Activated T-cell treated with anti-CD3 and anti-CD28 coated beads, Interleukin-2, amount 50 U/mL, for 72 hours (primary cell): ENCODE data around the gene MYO16. TPM values are rescaled to one million over a fixed set of nuclear protein-coding genes. Genes with fewer than 3 reads are reported as not detected.

Source experiments
- ATAC-seq, 2 donors: fragments of 150-1000 bp; cut with Tn5 transposase; replicated peaks in 1 of 2; 2 replicates each; pipeline ENCODE4 v1.10.0; 2021; ENCODE audit warnings: moderate library complexity in 2 of 2, mild to moderate bottlenecking in 1 of 2
- DNase-seq, 2 donors: peaks; one replicate each; pipeline ENCODE4 v3.0.0; 2021 to 2022; ENCODE audit warnings: mixed read lengths in 1 of 2
- H3K27ac Mint-ChIP-seq: one replicate; pipeline ENCODE4 v1.8.0; 2022; ENCODE audit warnings: mild to moderate bottlenecking, moderate library complexity, mixed read lengths
- H3K27me3 Mint-ChIP-seq: one replicate; pipeline ENCODE4 v1.8.0; 2022; ENCODE audit warnings: low read depth, mixed read lengths
- H3K36me3 Mint-ChIP-seq, 2 donors: one replicate each; pipeline ENCODE4 v1.8.0; 2022; ENCODE audit warnings: mixed read lengths in 2 of 2, mild to moderate bottlenecking in 1 of 2; ENCODE audit not compliant: insufficient read depth in 2 of 2
- H3K4me1 Mint-ChIP-seq: one replicate; pipeline ENCODE4 v1.8.0; 2022; ENCODE audit warnings: low read depth, mixed read lengths
- H3K4me3 Mint-ChIP-seq, 2 donors: one replicate each; pipeline ENCODE4 v1.8.0; 2022; ENCODE audit warnings: mild to moderate bottlenecking in 2 of 2, mixed read lengths in 2 of 2, moderate library complexity in 2 of 2
- H3K9me3 Mint-ChIP-seq, 2 donors: one replicate each; pipeline ENCODE4 v1.8.0; 2022; ENCODE audit warnings: mixed read lengths in 2 of 2
- total RNA-seq, 2 donors: library from RNA; stranded (reverse); gene quantifications; one replicate each; pipeline ENCODE4 v1.2.3, GENCODE V29; 2022

The MYO16 gene
- total RNA-seq, 2 donors from 2014 or later: not detected

DNA sequence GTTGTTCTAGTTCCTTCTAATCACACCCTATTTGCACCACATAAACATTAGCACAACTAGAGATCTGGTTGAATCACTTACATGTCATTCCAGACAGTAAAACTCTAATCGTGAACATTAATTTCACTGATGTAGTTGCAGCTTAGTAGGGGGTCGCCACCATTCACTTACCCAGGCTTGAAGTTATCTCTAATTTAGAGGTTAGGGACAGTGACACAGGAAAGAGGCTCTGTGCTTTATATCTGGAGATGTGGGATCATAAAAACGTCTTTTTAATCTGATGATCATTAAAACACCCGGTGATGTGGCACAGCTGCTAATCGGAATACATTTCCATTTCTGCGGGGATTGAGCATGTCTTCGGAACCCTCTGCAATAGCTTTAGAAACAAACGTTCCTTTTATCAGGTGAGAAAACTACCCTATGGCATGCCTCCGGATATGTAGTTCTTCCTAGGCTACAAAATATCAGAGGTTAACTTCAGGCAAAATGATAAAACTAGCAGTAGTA, 523.0 kb downstream of the MYO16 start:
- H3K4me1 Mint-ChIP-seq: peaks cover 7% of the 10 kb centered on the region
- ATAC-seq: no peak

GRCh38 chr13:109152941-109153340, 523.5 kb downstream of the MYO16 start:
- Mint-ChIP-seq H3K27ac (no peak overlapping the region), H3K27me3 (peaks cover 30% of the 10 kb centered on the region), H3K4me3 (no peak overlapping the region), H3K4me1 (peaks cover 7% of the 10 kb centered on the region), H3K36me3 (no peaks in the 10 kb centered on the region), H3K9me3 (no peaks in the 10 kb centered on the region)
- ATAC-seq (no peak), DNase-seq (no peak)

More for the DNA sequence above, 523.0 kb downstream of the MYO16 start:
- no peaks in the 10 kb centered on the region for H3K36me3 Mint-ChIP-seq
- H3K9me3 Mint-ChIP-seq: no peaks in the 10 kb centered on the region
- DNase-seq: no peak
- H3K27me3 Mint-ChIP-seq: peaks cover 24% of the 10 kb centered on the region
- no peak overlapping the region for H3K27ac Mint-ChIP-seq
- no peak overlapping the region for H3K4me3 Mint-ChIP-seq

DNA sequence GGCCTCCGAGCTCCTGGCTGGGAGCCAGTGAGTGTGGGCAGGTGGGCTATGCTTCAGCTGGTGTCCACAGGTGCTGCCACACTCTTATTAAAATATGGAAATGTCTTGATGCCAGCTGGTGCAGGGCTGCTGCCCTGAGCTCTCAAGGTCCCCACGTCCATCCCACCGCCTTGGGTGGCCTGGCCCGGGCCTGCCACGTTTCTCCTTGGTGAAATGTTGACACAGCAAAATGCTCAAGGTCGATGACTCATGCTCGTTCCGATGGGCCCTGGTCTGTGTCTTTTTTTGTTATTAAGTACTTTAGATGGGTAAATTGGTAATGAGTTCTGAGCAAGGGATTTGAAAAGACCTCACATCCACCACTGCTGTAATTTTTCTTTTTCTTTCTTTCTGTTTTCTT, 524.7 kb downstream of the MYO16 start:
- H3K27ac Mint-ChIP-seq: no peak overlapping the region
- peaks cover 7% of the 10 kb centered on the region for H3K4me1 Mint-ChIP-seq
- no peak for DNase-seq
- no peak for ATAC-seq
- H3K27me3 Mint-ChIP-seq: peaks cover 38% of the 10 kb centered on the region
- no peak overlapping the region for H3K4me3 Mint-ChIP-seq
- no peaks in the 10 kb centered on the region for H3K9me3 Mint-ChIP-seq
- H3K36me3 Mint-ChIP-seq: no peaks in the 10 kb centered on the region

GRCh38 chr13:109154546-109154945, 525.1 kb downstream of the MYO16 start:
- Mint-ChIP-seq H3K4me1 (peaks cover 7% of the 10 kb centered on the region), H3K4me3 (no peak overlapping the region), H3K27me3 (peaks cover 40% of the 10 kb centered on the region), H3K27ac (no peak overlapping the region), H3K36me3 (no peaks in the 10 kb centered on the region), H3K9me3 (no peaks in the 10 kb centered on the region)
- no peak for ATAC-seq
- DNase-seq: no peak

DNA sequence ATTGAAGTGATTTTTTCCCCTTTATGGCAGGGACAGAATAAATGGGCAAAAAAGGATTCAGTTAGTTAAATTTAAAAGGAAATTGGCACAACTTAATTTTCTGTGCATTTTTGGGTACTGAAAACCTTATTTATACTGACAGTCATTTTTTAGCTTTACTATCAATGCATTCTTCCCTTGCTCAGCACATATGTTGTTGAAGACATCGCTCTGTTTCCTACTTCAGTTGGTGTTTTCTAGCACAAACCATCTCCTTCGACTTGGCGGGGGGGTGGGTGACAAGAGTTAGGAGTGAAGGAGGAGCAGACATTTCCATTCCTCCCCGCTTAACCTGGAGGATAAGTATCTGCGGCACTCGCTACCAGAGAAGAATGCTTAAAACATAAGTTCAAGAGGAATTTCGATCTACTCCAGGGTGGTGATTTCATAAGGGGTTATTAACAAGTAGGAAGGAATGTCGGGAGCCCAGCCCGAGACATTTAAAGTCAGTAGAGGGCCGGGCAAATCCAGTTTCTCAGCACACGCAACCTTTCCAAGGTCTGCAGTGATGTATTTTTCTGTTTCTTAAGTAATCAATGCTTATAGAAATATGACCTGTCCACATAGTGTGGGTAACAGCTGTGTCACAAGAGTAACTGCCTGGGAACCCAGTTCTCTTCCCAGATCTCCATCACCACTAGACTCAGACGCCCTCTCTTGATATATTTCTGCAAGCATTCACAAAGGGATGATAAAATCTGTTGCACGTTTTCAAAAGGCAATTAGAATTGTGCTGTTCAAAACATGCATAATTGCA, 525.8 kb downstream of the MYO16 start:
- Mint-ChIP-seq H3K27ac (no peak overlapping the region), H3K4me3 (no peak overlapping the region), H3K36me3 (no peaks in the 10 kb centered on the region), H3K9me3 (no peaks in the 10 kb centered on the region), H3K27me3 (peaks cover 38% of the 10 kb centered on the region), H3K4me1 (peaks cover 7% of the 10 kb centered on the region)
- ATAC-seq (no peak), DNase-seq (no peak)

GRCh38 chr13:109156181-109156935, 526.9 kb downstream of the MYO16 start:
- DNase-seq: no peak
- Mint-ChIP-seq H3K9me3 (no peaks in the 10 kb centered on the region), H3K27ac (no peak overlapping the region), H3K4me1 (peaks cover 12% of the 10 kb centered on the region), H3K4me3 (no peak overlapping the region), H3K36me3 (no peaks in the 10 kb centered on the region), H3K27me3 (peaks cover 47% of the 10 kb centered on the region)
- no peak for ATAC-seq

- Mint-ChIP-seq H3K36me3 (no peaks in the 10 kb centered on the region), H3K4me1 (peaks cover 13% of the 10 kb centered on the region), H3K4me3 (no peak overlapping the region), H3K27me3 (peaks cover 47% of the 10 kb centered on the region), H3K27ac (no peak overlapping the region), H3K9me3 (no peaks in the 10 kb centered on the region)
- no peak for DNase-seq
- ATAC-seq: no peak
Observed at GRCh38 chr13:109157275-109157674, 527.9 kb downstream of the MYO16 start.

GRCh38 chr13:109158383-109158782, 529.0 kb downstream of the MYO16 start:
- peaks cover 56% of the 10 kb centered on the region for H3K27me3 Mint-ChIP-seq
- no peaks in the 10 kb centered on the region for H3K9me3 Mint-ChIP-seq
- DNase-seq (no peak), ATAC-seq (no peak)
- no peak overlapping the region for H3K4me3 Mint-ChIP-seq
- H3K36me3 Mint-ChIP-seq: no peaks in the 10 kb centered on the region
- H3K4me1 Mint-ChIP-seq: peaks cover 20% of the 10 kb centered on the region
- H3K27ac Mint-ChIP-seq: no peak overlapping the region

GRCh38 chr13:109159650-109160309, 530.4 kb downstream of the MYO16 start:
- Mint-ChIP-seq H3K27ac (no peak overlapping the region), H3K4me3 (no peak overlapping the region), H3K27me3 (peaks cover 60% of the 10 kb centered on the region), H3K4me1 (peaks cover 20% of the 10 kb centered on the region), H3K36me3 (no peaks in the 10 kb centered on the region), H3K9me3 (no peaks in the 10 kb centered on the region)
- DNase-seq: no peak
- ATAC-seq: no peak

GRCh38 chr13:109160357-109160756, 530.9 kb downstream of the MYO16 start:
- peaks cover 0 to under 1% of the 10 kb centered on the region in 2 donors for H3K9me3 Mint-ChIP-seq
- DNase-seq (no peak), ATAC-seq (no peak)
- peaks cover 60% of the 10 kb centered on the region for H3K27me3 Mint-ChIP-seq
- peaks cover 20% of the 10 kb centered on the region for H3K4me1 Mint-ChIP-seq
- no peak overlapping the region for H3K4me3 Mint-ChIP-seq
- no peak overlapping the region for H3K27ac Mint-ChIP-seq
- H3K36me3 Mint-ChIP-seq: no peaks in the 10 kb centered on the region

DNA sequence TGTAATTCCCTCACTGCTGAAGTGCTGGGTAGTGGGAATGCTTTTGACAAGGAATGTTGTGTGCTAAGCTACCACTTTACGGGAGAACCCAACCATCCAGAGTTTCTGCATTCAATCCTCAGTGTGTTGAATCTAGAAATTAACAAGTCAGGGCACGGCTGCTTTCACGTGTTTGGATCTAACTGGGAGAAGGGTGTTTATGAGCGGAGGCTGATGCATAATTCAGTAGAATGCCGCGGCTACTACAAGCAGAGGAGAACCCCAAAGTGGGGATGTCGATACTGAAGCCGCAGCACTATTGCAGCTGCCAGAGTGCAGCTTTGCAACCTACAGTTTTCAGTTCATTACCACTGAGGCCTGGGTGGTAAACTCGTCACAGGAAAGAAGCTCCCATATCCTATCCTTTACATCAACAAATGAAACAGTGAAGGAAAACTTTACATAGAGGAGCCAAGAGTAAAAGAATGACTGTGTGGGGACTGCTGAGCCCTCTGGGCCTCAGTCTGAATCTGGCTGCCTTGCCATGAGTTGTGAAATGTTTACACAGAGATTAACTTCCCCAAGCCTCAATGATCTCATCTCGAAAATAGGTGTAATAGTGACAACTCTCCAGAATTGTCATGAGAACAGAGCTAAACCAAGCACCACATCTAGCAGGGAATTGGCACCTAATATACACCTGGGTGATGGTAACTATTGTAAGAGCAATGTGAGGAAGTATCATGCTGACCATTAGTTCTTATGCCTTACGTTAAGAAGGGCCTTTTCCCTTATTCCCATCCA, 531.7 kb downstream of the MYO16 start:
- Mint-ChIP-seq H3K36me3 (no peaks in the 10 kb centered on the region), H3K27me3 (peaks cover 62% of the 10 kb centered on the region)
- peak in 1 of 2 donors; percentile 12 for ATAC-seq

DNA sequence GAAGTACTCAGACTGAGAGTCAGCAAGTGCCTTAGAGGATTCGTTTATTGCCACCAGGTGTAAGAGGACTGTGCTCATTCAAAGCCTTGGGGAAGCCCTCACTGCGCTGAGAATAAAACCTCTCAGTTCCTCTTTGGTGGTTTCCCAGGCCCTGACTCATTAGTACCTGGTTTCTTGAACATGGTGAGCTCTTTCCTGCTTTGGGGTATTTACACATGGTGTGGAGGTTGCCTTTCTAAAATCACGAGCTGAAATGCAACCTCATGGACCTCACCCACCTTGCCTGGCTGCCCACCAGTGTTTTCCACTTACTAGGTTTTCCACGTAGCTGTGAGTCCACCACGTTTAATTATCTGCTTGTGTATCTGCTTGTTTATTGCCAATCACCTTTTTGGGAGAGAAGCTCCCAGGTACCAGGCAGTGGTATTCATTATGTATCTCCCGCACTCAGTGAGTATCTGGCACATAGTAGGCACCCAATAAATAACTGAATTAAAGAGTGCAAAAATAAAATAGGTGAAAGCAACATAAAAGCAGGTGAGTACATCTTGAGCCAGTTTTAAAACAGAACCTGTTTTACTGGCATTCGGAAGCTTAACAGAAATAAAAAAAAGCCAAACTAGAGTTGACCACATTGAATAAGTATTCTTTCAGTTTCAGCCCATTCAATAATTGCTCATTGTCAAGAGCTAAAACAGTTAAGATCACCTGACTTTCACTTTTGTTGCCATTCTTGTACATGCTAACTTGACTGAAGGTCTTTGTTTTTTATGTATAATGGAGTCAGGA, 533.0 kb downstream of the MYO16 start:
- ATAC-seq (peak; percentile 98 to 99), DNase-seq (peak; percentile 62 to 69)
- Mint-ChIP-seq H3K9me3 (peaks cover 0 to 1% of the 10 kb centered on the region in 2 donors), H3K27ac (peak overlapping the region; percentile 14), H3K4me1 (peaks cover 14% of the 10 kb centered on the region), H3K36me3 (no peaks in the 10 kb centered on the region), H3K27me3 (peaks cover 53% of the 10 kb centered on the region), H3K4me3 (peak overlapping the region; percentile 36 to 62)

More for the DNA sequence above, 531.7 kb downstream of the MYO16 start:
- Mint-ChIP-seq H3K4me1 (peaks cover 20% of the 10 kb centered on the region), H3K4me3 (no peak overlapping the region), H3K27ac (no peak overlapping the region), H3K9me3 (peaks cover 0 to 1% of the 10 kb centered on the region in 2 donors)
- no peak for DNase-seq
